ENCODE measurements around the gene MLLT3. TPM values are rescaled to one million over a fixed set of nuclear protein-coding genes. Genes with fewer than 3 reads are reported as not detected.

Gene MLLT3
- total and polyA plus RNA-seq, 2 experiments from 2014 or later: 40.0 to 58.3 TPM

DNA sequence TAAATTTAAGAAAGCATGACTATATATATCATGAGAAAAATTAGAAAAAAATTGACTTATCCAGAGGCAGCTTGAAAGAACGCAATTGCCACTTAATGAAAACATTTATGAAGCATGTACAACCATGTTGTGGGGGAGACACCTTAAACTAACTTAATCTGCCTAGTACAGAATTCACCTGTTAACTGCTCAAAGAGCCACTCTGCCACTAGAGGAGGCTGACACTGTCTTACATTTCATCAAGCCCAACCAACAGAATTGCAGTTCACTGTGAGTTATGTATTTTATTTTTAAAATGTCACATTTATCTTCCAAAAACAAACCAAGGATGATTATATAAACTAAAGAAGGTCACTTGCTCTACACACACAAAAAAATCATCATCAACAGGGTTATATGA is 252.9 kb downstream of the MLLT3 start:
- Histone ChIP-seq H3K4me1 (ENCODE audit: low read depth) (no peaks in the 10 kb centered on the region), H3K27ac (no peak overlapping the region), H3K36me3 (no peaks in the 10 kb centered on the region), H3K4me3 (no peak overlapping the region), H3K9me3 (ENCODE audit: low read depth) (no peaks in the 10 kb centered on the region), H3K27me3 (no peaks in the 10 kb centered on the region)
- DNase-seq (ENCODE audit: low read depth in 1 of 2, low spot score in 1 of 2): no peak
- TF ChIP-seq, protein P1, sequence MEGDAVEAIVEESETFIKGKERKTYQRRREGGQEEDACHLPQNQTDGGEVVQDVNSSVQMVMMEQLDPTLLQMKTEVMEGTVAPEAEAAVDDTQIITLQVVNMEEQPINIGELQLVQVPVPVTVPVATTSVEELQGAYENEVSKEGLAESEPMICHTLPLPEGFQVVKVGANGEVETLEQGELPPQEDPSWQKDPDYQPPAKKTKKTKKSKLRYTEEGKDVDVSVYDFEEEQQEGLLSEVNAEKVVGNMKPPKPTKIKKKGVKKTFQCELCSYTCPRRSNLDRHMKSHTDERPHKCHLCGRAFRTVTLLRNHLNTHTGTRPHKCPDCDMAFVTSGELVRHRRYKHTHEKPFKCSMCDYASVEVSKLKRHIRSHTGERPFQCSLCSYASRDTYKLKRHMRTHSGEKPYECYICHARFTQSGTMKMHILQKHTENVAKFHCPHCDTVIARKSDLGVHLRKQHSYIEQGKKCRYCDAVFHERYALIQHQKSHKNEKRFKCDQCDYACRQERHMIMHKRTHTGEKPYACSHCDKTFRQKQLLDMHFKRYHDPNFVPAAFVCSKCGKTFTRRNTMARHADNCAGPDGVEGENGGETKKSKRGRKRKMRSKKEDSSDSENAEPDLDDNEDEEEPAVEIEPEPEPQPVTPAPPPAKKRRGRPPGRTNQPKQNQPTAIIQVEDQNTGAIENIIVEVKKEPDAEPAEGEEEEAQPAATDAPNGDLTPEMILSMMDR (IDR thresholded peaks at IDR 0.05; ENCODE audit: low read depth, low read length): no peak

DNA sequence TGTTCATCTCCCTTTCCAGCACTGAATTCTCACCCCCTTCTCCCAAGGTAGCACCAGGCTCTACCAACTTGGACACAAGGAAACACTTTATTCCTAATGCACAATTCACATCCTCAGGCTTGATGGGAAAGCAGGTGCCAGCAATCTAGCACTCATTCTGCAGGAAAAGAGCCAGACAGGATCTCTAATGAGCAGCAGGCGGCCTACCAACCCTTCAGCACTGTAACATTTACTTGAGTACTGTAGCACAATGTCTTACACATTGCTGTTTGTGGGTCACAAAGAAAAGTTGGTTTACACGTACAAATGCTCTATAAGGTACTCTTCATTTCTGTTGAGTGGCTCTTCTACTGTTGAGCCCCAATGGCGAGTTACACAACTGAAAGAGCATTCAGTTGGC is 254.4 kb downstream of the MLLT3 start:
- no peaks in the 10 kb centered on the region for H3K36me3 ChIP-seq
- H3K4me3 ChIP-seq: no peak overlapping the region

DNA sequence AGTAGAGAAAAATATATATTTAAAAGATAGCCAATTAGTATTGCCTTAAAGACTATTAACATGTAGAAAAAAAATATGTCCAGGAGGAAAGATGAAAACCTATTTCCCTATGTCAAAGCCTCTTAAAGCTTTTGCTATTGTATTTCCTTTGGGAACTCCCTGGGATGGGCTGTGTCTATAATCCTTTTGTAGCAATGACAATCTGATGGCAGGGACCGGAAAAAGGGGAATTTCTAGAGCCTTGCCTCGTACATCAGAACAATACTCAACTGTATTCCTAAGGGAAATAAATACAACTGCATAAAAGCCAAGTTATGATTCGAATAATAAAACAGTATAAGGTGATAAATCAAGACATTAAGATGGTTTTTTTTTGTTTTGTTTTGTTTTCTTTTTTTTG is 257.3 kb downstream of the MLLT3 start:
- Histone ChIP-seq H3K4me3 (no peak overlapping the region), H3K27me3 (no peaks in the 10 kb centered on the region), H3K27ac (no peak overlapping the region), H3K4me1 (ENCODE audit: low read depth) (no peaks in the 10 kb centered on the region), H3K9me3 (ENCODE audit: low read depth) (no peaks in the 10 kb centered on the region), H3K36me3 (peaks cover 8% of the 10 kb centered on the region)
- TF ChIP-seq, protein P1 (IDR thresholded peaks at IDR 0.05; ENCODE audit: low read depth, low read length): no peak
- DNase-seq (ENCODE audit: low read depth in 1 of 2, low spot score in 1 of 2): no peak

More for the DNA sequence above, 254.4 kb downstream of the MLLT3 start:
- Histone ChIP-seq H3K4me1 (ENCODE audit: low read depth) (no peaks in the 10 kb centered on the region), H3K27ac (no peak overlapping the region), H3K27me3 (no peaks in the 10 kb centered on the region), H3K9me3 (ENCODE audit: low read depth) (no peaks in the 10 kb centered on the region)
- TF ChIP-seq, protein P1 (IDR thresholded peaks at IDR 0.05; ENCODE audit: low read depth, low read length): no peak
- DNase-seq (ENCODE audit: low read depth in 1 of 2, low spot score in 1 of 2): no peak

DNA sequence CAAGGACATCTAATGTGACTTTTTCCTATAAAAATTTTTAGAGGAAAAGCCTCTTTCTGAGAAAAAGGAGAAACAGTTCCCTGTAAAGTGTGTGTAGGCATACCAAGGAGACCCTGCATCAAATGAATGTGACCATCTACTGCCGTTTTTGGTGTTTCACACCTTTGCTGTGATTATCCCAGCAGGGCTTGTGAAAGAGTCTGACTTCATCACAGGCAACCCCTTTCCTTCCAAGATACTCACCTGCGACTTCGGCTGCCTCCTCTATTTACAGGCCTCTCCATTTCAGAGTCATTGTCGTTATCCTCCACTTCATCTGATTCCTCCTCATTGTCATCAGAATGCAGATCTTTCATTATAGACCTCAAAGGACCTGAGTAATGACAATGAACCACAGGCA is 259.1 kb downstream of the MLLT3 start:
- H3K27me3 ChIP-seq: no peaks in the 10 kb centered on the region
- peaks cover 9% of the 10 kb centered on the region for H3K36me3 ChIP-seq
- DNase-seq (ENCODE audit: low read depth in 1 of 2, low spot score in 1 of 2): no peak
- peaks cover 1% of the 10 kb centered on the region for H3K4me1 ChIP-seq (ENCODE audit: low read depth)
- H3K27ac ChIP-seq: no peak overlapping the region
- H3K9me3 ChIP-seq (ENCODE audit: low read depth): no peaks in the 10 kb centered on the region
- TF ChIP-seq, protein P1 (IDR thresholded peaks at IDR 0.05; ENCODE audit: low read depth, low read length): no peak
- H3K4me3 ChIP-seq: no peak overlapping the region

DNA sequence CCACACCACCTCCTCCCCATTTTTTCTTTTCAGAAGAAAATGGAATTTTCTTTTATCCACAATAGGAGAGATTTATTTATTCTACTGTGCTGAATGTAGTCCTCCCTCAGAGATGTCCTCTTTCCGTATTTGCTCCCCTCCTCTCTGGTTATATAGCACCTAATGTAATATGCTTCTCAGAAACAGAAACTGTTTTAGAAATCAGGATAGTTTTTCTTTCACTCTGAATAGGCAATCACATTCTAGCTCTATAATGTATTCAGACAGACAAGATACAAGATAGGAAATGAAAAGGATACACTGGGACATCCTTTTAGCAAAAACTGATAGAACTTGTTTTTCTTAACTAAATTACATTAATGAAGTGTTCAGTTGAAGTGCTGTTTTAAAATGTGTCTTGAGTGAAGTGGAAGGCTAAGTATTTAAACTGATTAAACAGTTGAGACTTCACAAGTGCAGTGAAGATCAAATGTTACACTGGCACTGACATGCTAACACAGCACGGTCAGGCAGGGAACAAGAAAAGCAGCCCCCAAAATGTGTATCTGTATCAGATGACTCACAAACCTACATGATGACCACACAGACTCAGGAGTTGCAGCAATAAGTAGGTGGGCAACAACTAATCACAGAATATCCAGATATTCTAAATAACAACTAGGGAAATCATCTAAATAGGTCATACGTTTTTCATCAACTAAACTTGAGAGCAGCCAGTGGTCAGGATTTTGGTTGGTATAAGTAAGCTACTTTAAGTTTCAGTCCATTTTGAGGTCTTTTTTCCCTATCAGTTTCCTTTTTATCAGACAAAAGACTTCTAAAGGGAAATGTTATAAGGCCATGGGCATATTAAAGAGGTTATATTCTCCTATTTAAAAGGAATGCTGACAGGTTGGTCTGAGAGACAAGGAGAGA is 260.4 kb downstream of the MLLT3 start:
- DNase-seq (ENCODE audit: low read depth in 1 of 2, low spot score in 1 of 2): no peak
- Histone ChIP-seq H3K27me3 (no peaks in the 10 kb centered on the region), H3K4me1 (ENCODE audit: low read depth) (peaks cover 15% of the 10 kb centered on the region), H3K36me3 (peaks cover 9% of the 10 kb centered on the region), H3K27ac (no peak overlapping the region), H3K4me3 (no peak overlapping the region), H3K9me3 (ENCODE audit: low read depth) (no peaks in the 10 kb centered on the region)
- TF ChIP-seq, protein P1 (IDR thresholded peaks at IDR 0.05; ENCODE audit: low read depth, low read length): no peak
